HG03060 (cell line): ENCODE data around the gene NDOR1.

Experiments used
- ATAC-seq: cut with Tn5 transposase; IDR thresholded peaks from one replicate; pipeline ENCODE4 v1.9.1; 2021; ENCODE audit warnings: low read depth, moderate number of reproducible peaks; ENCODE audit not compliant: unreplicated experiment

Gene NDOR1

DNA sequence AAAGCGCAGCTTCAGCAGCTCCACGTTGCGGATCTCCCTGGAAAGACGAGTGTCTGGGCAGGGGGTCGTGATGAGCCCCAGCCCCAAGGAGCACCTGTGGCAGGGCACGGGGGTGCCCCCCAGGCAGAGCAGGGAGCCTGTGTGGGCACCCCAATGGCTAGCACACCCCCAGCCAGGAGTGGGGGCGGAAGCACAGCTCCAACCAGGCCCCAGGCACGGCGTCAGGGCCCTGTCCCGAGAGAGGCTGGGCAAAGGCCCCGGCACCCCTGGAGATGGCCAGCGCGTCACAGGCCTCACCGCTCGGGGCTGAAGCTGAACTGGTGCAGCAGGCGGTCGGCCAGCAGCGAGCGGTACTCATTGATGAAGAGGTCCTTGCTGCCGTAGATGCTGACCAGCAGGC is 25.0 kb upstream of the NDOR1 start:
- ATAC-seq = no peak

DNA sequence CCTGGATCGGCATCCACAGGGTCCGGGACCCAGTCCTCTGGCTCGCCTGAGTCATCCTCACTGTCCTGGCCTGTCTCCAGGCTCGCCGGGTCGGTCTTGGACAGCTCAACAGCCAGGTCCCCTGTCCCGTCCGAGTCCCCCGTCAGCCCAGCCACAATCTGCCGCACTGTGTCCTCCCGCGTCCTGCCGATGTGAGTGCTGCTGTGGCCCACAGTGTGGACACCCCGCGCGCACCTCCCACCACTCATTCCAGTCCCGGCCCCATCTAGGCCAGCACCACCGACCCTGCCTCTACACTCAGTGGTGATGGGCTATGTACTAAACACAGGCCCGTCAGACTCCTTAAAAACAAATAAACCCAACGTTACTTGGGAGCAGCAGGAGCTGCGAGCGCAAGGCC is 23.8 kb upstream of the NDOR1 start:
- no peak for ATAC-seq

DNA sequence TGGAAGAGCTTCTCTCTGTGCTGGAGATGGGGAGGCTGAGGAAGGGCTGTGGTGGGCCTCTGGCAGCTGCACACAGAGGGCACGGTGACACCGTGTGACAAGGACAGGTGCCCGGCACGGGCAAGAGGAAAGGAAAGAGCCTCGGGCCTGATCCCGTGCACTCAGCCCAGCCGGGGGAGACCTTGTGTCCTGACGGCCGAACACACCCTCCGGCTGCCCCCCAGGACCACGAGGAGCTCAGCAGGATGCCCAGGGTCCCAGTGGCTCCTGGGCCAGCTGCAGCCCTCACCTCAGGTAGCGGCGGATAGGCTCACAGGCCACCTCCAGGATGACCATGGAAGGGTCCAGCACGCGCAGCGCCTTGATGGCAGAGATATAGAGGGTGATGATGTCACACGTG is 22.7 kb upstream of the NDOR1 start:
- ATAC-seq = no peak

DNA sequence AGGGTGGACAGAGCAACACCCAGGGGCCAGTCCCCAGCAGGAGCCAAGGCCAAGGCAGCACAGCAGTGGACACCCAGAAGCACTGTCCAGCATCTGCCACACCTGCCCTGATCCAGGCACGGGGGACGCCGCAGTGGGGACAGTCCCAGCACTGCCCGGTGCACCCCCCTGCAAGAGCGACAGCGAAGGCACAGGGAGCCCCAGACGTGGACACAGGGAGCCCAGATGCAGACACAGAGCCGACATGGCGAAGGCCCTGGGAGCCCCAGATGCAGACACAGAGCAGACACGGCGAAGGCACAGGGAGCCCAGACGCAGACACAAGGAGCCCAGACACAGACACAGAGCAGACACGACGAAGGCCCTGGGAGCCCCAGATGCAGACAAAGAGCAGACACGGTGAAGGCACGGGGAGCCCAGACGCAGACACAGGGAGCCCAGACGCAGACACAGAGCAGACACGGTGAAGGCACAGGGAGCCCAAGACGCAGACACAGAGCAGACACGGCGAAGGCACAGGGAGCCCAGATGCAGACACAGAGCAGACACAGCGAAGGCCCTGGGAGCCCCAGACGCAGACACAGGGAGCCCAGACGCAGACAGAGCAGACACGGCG is 21.4 kb upstream of the NDOR1 start:
- no peak for ATAC-seq

DNA sequence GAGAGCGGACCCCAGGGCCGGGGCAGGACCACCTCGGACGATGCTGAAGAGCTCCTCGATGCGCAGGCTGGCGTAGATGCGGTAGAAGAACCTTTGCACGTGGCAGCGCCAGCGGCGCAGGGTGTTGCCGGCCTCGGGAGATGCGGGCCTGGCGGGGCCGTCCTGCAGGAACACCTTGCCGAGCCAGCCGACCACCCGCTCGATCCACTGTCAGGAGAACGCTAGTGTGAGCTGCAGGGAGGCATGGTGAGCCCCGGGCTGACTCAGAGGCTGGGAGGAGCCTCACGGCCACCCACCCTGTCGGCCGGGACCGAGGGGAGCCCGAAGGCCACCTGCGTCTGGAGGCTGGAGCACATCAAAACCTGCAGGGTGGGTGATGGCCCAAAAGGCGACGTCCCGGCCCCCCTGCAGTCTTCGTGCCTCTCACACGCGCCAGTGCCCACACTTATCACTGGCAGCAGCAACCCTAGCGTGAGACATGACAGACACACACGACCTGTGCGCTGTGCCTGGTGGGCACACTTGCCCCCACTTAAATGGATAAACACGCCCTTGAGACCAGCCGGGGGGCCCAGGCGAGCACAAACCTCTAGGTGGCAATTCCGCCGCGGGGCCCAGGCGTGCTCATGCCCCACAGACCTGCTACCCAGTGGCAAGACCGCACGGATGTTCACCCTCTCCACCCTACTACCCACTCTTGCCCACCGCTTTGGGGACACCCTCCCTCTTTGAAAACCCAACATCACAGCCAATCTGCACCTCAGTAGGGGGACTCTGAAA is 20.4 kb upstream of the NDOR1 start:
- no peak for ATAC-seq

DNA sequence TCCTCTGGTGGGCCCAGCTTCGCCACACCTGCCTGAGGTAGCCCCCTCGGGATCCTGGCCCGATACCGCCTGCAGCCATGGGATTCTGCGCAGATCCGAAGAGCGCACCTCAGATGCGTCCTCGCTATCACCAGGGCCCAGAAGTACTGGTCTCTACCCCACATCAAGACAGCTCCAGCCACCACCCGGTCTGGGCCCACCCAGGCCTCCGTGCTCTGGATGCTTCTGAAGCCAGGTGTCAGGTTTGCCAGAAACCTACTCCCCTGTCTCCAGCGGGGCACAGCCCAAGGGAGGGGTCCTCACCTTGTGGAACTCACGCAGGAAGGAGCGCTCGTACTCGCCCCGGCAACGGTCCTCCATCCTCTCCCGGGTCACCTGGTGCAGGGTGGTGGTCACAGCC is 19.6 kb upstream of the NDOR1 start:
- no peak for ATAC-seq

DNA sequence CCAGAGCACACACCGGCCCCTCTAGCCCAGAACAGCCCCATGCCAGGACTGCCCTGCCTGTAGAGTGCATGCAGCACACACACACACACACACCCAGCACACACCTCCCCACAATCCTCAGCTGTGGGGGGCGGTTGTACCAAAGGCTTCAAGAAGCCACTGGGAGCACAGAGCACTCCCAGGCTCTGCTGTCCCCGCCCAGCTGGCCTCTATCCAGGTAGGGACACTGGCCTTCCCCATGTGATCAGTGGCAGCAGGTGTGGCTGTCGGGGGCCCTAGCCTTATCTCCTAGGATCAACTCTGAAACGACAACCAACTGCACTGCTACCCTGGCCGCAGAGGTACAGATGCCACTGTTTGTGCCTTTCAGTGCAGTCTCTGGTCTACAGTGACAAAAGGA is 19.1 kb upstream of the NDOR1 start:
- no peak for ATAC-seq

DNA sequence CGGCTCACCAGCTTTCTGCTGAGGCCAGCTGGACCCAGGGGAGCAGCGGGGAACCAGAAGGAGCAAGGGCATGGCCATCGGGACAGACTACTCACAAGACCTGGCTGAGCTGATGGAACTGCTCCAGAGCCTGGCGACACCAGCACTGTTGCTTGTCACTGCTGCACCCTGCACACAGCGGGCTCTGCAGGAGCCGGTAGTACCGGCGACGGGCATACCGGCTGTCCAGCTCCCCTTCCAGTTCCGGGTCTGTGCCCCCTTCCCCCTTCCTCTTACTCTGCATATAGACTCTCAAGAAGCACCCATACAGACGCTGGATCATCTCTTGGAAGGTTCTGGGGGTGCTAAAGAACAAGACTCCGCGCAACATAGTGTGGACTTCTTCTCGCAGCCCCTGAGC is 18.1 kb upstream of the NDOR1 start:
- ATAC-seq = no peak

DNA sequence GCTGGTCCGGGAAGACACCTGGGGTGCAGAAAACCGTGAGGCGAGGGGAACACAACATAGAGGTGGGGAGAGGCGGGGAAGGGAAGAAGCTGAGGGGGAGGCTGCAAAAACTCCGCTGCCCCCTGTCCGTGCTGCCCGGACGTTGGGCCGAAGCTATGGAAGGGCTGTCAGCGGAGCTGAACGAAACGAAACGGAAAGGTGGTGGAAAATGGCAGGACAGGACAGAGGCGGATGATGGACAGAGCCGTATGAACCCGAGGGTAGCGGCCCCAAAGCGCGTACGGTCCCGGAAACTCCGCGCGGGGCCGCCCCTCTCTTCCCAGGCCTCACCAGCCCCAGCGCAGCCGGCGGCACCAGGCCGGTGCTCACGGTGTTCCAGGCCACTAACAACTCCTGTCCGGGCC is 17.4 kb upstream of the NDOR1 start:
- no peak for ATAC-seq

DNA sequence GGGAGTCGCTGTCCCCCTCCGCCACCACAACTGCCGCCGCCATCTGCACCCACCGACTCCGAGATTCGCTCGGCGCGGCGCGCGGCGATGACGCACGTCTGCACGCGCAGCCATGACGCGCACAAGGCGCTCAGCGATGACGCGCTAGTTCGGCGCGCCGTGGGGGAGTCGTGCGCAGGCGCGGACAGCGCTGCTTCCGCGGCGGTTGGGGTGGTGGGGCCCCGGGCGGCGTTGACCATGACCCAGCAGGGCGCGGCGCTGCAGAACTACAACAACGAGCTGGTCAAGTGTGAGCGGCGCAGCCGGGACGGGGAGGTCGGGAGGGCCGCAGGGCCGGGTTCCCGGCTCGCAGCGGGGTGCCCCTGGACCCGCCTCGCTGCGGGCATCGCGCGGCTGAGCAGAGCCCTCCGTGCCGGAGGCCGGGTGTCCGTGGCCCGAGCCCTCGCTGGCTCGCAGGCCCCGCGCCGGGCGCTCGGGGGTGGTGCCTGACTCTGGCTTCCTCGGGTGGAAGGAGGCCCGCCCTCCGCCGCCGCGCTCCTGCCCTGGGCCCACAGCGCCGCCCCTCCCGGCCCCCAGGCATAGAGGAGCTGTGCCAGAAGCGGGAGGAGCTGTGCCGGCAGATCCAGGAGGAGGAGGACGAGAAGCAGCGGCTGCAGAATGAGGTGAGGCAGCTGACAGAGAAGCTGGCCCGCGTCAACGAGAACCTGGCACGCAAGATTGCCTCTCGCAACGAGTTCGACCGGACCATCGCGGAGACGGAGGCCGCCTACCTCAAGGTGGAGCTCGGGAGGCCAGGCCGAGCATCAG is 16.8 kb upstream of the NDOR1 start, which contains the start of the genes ANAPC2 and SSNA1:
Gene ANAPC2, minus strand, starts transcription at position 71 of the 807 bp plus-strand sequence. Its CDS starts 28 bp downstream, at position 43.
Gene SSNA1, plus strand, starts transcription at position 187 of the 807 bp plus-strand sequence. Its CDS starts 51 bp downstream, at position 238.
- peak; percentile 56 for ATAC-seq

DNA sequence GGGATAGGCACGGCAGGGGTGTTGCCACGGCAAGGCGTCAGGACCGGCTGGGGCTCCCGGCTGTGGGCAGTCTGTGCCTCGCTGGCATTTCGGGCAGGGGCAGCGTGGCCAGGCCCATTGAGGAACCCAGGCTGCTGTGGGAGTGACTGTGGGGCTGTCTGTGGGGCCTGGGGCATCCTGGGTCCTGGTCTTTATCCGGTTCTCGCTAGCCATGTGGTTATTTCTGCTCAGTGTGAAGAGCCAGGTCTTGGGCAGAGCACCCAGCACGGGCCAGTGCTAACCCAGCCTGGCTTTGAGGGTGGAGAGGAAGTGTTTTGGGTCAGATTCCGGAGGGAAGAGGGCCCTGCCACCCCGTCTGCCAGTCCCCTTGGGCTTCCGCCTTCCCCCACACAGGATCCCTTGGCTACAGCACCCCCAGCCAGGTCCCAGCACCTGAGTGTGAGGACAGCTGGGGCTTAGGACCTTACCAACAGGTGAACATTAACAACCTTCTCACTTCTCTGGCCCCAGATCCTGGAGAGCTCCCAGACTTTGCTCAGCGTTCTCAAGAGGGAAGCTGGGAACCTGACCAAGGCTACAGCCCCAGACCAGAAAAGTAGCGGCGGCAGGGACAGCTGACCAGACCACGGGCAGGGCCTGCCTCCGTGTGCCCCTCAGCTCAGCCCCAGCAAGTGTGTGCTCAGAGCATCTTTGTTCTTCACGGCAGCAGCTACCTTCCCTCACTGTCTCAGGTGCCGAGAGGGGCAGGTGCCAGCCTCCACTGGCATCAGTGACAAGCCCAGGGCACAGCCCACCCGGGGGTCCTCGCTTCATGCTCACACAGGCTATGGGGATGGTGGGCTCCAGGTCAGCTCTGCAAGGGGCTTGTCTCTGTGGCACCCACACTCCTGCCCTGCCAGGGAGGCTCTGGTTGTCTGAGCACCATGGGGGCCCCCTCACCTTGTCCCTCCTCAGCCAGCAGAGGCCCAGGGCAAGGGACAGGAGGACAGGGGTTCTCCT is 15.9 kb upstream of the NDOR1 start:
- no peak for ATAC-seq

DNA sequence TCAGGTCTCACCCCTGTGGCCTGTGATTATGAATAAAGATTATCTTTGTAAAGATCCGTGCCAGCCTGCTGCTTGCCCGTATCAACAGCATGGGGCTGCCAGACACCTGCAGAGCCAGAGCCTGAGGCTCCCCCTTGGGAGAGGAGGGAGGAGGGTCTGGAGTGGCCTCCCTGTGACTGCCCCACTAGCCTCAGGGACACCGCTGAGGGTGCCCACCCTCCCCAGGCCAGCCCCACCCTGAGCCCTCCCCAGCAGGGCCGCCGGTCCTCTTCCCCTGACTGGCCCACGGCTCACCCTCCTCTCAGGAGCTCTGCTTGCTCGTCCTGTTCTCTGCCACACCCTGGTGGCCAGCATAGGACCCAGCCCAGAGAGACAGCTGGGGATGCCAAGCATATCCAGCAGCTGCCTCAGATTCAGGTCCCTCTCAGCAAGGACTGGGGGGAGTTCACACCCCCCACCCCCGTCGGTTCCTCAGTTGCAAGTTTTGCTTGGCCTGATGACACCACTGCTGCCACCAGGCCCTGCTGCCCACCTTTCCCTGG is 15.1 kb upstream of the NDOR1 start:
- ATAC-seq = no peak

DNA sequence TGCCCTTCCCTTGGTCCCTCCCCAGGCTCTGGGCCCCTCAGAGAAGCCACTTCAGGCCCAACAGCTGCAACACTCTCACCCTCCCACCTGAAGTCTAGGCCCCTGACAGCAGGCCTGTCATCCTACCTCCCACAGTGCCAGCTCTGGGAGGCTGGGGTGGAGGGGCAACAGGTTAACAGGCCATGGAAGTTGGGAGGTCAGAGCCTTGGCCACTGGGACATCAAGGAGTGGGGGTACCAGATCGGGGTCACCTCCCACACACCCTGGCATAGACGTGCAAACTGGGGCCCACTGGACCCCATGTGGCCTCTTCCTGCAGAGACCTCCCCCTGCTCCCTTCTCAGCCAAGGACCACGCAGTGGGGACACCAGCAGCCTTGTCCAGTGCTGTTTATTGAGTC is 14.3 kb upstream of the NDOR1 start:
- ATAC-seq = no peak

DNA sequence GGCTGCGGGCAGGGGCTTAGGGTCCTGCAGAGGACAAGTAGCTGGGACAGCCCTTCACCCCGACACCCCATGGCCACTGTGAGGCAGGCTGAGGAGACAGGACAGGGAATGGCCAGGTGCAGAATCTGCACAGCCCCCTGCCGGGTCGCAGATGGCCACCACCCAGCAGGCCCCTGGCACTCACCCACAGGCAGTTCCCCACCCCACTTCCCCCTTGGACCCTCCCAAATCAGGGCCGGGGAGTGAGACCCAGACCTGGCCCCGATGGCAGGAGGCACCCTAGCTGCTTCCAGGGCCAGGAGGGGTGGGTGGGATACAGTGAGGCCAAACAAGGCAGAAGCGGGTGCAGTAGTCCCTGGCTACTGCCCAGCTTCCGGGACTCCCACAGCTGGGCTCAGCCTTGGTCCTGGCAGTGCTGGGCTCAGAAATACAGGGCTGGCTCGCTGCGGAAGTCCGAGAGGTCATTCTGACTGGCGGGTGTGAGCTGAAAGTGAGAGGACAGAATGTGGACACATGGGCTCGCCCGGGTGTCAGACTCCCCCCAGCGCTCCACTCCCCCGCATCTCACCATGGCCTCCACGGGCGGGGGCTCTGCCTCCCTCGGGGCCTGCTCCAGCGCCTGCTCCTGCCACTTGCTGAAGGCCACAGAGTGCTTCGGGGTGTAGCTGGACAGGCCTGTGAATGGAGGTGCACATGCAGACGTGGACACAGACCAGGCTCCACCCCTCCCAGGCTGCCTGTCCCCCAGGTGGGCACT is 13.6 kb upstream of the NDOR1 start:
- no peak for ATAC-seq

DNA sequence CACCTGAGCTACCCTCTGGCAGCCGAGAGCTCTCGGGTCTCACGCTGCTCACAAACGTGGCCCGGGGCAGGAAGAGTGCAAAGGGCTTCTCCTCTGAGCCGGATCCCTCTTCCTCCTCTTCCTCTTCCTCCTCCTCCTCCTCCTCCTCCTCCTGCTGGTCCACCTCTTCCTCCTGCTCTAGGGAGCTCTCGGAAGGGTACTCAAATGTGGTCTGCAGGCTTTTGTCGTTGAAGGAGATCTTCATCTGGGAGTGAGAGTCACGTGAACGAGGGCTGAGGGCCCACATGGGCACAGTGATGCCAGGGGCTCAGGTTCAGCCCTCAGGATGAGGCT is 13.1 kb upstream of the NDOR1 start:
- ATAC-seq = no peak

DNA sequence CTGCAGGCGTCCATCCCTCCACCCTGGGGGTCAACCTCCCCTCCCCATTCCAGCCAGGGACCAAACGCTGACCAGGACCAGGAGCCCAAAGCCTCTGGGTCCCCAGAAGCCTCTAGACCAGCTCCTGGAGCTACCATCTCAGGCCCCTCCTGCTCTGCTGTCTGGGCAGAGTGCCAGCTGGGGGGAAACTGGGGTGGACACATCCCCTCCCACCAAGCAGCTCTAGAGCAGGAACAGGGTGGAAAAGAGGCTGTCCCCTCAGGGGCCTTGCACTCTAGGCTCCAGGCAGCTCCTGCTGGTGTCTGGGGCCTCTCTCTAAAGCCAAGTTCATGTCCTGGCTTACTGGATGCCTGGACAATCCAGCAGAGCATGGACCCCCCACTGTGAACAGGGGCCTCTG is 12.6 kb upstream of the NDOR1 start:
- ATAC-seq = no peak

DNA sequence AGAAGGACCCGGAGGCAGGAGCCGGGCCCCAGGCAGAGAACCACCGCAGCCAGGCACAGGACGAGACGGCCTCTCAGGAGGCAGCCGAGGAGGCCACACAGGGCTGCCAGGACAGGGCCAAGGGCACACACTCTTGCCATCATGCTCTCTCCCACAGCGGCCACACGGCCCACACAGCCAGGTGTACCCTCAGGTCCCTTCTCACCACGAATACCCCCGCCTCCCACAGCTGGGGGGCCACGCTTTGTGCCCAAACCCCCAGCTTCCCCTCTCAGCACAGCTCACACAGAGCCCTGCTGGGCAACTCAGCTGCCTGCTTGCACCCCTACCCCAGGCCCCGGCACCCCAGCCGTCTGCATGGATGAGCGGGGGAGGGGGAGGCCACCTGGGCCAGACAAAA is 11.7 kb upstream of the NDOR1 start:
- no peak for ATAC-seq

DNA sequence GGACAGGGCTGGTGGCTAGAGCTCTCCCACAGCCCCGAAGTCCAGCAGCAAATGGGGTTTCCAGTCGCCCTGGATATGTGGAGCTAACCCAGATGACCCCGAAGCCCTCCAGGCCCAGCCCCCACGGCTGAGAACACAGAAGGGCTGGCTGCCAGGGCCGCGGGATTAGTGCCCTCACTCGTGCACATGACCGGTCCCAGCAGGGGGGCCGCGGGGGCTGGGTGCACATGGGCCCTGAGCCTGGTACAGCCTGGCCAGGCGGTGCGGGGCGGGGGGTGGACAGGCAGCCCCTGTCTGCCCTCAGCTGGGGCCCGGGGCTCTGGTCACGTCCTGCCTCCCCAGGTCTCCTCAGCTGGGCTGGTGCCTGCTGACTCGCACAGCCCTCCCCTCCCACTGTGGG is 11.1 kb upstream of the NDOR1 start:
- ATAC-seq = no peak

DNA sequence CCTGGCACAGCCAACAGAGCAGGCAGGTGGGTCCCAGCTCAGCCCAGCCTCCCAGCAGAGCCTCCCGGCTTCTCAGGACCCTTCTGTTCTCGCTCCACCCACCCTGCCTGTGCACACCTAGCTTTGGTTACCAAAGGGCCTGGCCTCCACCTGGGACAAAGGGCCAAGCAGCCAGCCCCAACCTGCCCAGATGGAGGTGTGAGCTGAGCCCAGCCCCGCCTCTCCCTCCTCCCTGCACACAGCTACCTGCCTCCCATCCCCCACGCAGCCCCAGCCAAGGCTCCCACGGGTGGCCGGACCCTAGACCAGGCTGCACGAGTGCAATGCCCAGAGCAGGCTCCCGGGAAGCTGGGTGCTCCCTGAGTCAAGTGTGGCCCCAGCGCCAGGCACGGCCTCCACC is 10.6 kb upstream of the NDOR1 start:
- no peak for ATAC-seq
